H1 (cell line): ENCODE results near the gene COMMD7. TPM values are rescaled to one million over a fixed set of nuclear protein-coding genes. Genes with fewer than 3 reads are reported as not detected.

Experiments used
- CHD7 ChIP-seq: fragments of 300-600 bp; sonication (generic); IDR thresholded peaks from 2 replicates; pipeline ENCODE4 v1.7.1; 2012; ENCODE audit warnings: low read length, moderate library complexity, mild to moderate bottlenecking, inconsistent platforms; ENCODE audit not compliant: insufficient replicate concordance
- POLR2A ChIP-seq, 2 experiments: IDR thresholded peaks; 1 replicate in 1 of 2; 2 replicates in 1 of 2; pipeline ENCODE4 v1.6.1; 2011; ENCODE audit warnings: low read depth in 2 of 2, low read length in 2 of 2, mild to moderate bottlenecking in 2 of 2; ENCODE audit errors: control extremely low read depth in 1 of 2
- RNF2 ChIP-seq: fragments of 200-900, 300-1000 bp; sonication (generic); IDR thresholded peaks from 2 replicates; pipeline ENCODE4 v1.7.1; 2016; ENCODE audit warnings: borderline replicate concordance, low read depth, mild to moderate bottlenecking, antibody characterized with exemption, low read length; ENCODE audit not compliant: poor library complexity, severe bottlenecking; ENCODE audit errors: missing control alignments
- SP4 ChIP-seq: IDR thresholded peaks from 2 replicates; pipeline ENCODE4 v1.6.1; 2012; ENCODE audit warnings: low read length, inconsistent platforms
- TAF7 ChIP-seq: optimal IDR thresholded peaks from 2 replicates; pipeline ENCODE3; 2011; ENCODE audit warnings: low read depth, mild to moderate bottlenecking, inconsistent platforms, low read length, moderate library complexity, borderline replicate concordance
- polyA plus RNA-seq, 7 experiments: library from polyadenylated mRNA; depleted of rRNA in 3 of 7; stranded (reverse) in 5 of 7; unstranded in 2 of 7; fragments of >200 nt in 5 of 7; fragments of 200-250 nt in 2 of 7; gene quantifications; 1 replicate in 5 of 7; 2 replicates in 1 of 7; 4 replicates in 1 of 7; pipeline versions ENCODE4 v1.2.1 to v1.2.3, GENCODE V29; 2011 to 2013; ENCODE audit warnings: missing spikeins in 2 of 7, mixed read lengths in 2 of 7
- total RNA-seq: library from RNA; stranded (reverse); fragmentation: NEBNext Ultra II Directional; extraction: Animal tissue kit (Norgen Biotek cat#: 25700); gene quantifications from 2 replicates; pipeline ENCODE4 v1.2.1, GENCODE V29; 2021

COMMD7 gene
- total and polyA plus RNA-seq, 2 of the 8 experiments (the other 6 are each of a cell fraction or from before 2014, with no cell fraction given) = 39.4 to 48.9 TPM

GRCh38 chr20:32742322-32743236, 688 bp downstream of the COMMD7 start (continued):
- TF ChIP-seq POLR2A (IDR thresholded peaks at IDR 0.05; ENCODE audit: control extremely low read depth in 1 of 2, low read depth in 2 of 2, low read length in 2 of 2) = no peak
- TF ChIP-seq SP4 = no peak
- no peak for TF ChIP-seq TAF7
- no peak for TF ChIP-seq CHD7
- TF ChIP-seq RNF2 = no peak
